NCI-H774 (cell line): Measurements from ENCODE around the gene CD22.
"Not testable (repeated sequence)": the region's sequence is repeated elsewhere in the genome, so short reads cannot be mapped to it uniquely, and the experiment has no call there.

Experiments used
- DNase-seq: peaks from one replicate; lab custom pipeline; 2025; lab: John Stamatoyannopoulos, UW

CD22 gene

GRCh38 chr19:35341565-35342225 lies 12.7 kb downstream of the CD22 start:
- DNase-seq, result no peak

- DNase-seq, result no peak
Measured at GRCh38 chr19:35342430-35342829, 13.4 kb downstream of the CD22 start.

GRCh38 chr19:35344511-35345031 lies 15.6 kb downstream of the CD22 start:
- no peak for DNase-seq

GRCh38 chr19:35345671-35346111 lies 16.7 kb downstream of the CD22 start:
- no peak for DNase-seq

GRCh38 chr19:35346193-35347052 lies 17.4 kb downstream of the CD22 start:
- no peak for DNase-seq

- DNase-seq, result no peak
Measured at GRCh38 chr19:35347171-35347929, 18.4 kb downstream of the CD22 start, which contains the start of gene FFAR1. FFAR1 (plus strand) TSS chr19:35347902; CDS start chr19:35351552, 3,650 bp downstream.

- DNase-seq, result no peak
Measured at GRCh38 chr19:35347930-35348298, 18.9 kb downstream of the CD22 start.

GRCh38 chr19:35348911-35349611 lies 20.1 kb downstream of the CD22 start:
- no peak for DNase-seq

- no peak for DNase-seq
Measured at GRCh38 chr19:35349614-35350521, 20.9 kb downstream of the CD22 start.

GRCh38 chr19:35350591-35350990 lies 21.6 kb downstream of the CD22 start:
- no peak for DNase-seq

GRCh38 chr19:35351411-35352176 lies 22.6 kb downstream of the CD22 start:
- no peak for DNase-seq

GRCh38 chr19:35352177-35352447 lies 23.1 kb downstream of the CD22 start:
- DNase-seq, result no peak

- peak; percentile 37 for DNase-seq
Measured at GRCh38 chr19:35352448-35353304, 23.7 kb downstream of the CD22 start.

GRCh38 chr19:35353635-35354034 lies 24.6 kb downstream of the CD22 start:
- DNase-seq, result no peak

GRCh38 chr19:35354898-35355297 lies 25.9 kb downstream of the CD22 start:
- DNase-seq, result no peak

- no peak for DNase-seq
Measured at GRCh38 chr19:35355791-35356460, 26.9 kb downstream of the CD22 start.

GRCh38 chr19:35357867-35358573 lies 29.0 kb downstream of the CD22 start, which contains the start of gene FFAR3:
FFAR3 (plus strand) TSS chr19:35358460; CDS start chr19:35358891, 431 bp downstream.
- DNase-seq, result no peak

- not testable (repeated sequence) for DNase-seq
Measured at GRCh38 chr19:35358834-35359233, 29.8 kb downstream of the CD22 start.
